ENCODE data around the gene QRSL1. TPM values are rescaled to one million over a fixed set of nuclear protein-coding genes. Genes with fewer than 3 reads are reported as not detected.

Gene QRSL1, protein sequence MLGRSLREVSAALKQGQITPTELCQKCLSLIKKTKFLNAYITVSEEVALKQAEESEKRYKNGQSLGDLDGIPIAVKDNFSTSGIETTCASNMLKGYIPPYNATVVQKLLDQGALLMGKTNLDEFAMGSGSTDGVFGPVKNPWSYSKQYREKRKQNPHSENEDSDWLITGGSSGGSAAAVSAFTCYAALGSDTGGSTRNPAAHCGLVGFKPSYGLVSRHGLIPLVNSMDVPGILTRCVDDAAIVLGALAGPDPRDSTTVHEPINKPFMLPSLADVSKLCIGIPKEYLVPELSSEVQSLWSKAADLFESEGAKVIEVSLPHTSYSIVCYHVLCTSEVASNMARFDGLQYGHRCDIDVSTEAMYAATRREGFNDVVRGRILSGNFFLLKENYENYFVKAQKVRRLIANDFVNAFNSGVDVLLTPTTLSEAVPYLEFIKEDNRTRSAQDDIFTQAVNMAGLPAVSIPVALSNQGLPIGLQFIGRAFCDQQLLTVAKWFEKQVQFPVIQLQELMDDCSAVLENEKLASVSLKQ
- 7.8 and 12.5 TPM in 2 replicates for total RNA-seq

DNA sequence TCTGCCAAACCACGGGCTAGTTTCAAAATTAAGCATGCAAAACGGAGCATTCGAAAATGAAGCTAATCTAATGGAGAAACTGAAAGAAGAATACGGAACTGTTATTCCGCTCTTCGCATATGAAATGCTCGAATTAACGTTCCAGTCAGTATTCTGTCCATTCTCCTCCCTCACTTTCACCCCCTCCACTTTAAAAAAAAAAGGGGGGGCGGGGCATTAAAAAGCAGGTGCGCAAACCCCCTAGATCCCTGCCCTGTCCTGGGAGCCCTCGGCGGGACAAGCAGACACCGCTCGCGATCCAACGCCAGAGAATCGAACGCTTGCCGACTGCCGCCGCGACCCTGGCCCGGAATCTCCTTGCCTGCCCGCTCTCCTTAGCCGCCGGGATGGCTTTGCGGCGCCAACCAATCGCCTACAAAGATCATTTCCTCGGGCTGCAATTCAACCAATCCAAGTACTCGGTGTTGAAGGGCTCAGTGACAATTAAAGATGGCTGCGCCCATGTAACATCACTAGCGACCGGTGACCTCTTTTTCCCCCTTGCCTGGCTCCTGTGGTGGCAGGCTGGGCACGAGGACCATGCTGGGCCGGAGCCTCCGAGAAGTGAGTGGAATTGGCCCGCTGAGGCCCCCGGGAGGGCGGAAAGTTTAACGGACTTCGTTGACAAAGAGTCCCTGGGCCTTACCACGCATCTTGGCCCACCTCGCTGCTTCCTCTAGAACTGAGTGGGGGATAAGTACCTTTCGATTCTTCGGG is at the start of gene QRSL1, which contains the start of gene RTN4IP1:
TSS of gene QRSL1 (plus strand) at position 476 of the 756 bp plus-strand sequence. CDS start at position 580, 104 bp downstream.
TSS of gene RTN4IP1 (minus strand) at position 396 of the 756 bp plus-strand sequence. CDS start 477 bp downstream, outside the sequence.

Other genes with a start within 250 kb of the QRSL1 start
- 2.8 and 3.8 TPM in 2 replicates for gene RTN4IP1, start 80 bp upstream of the QRSL1 start, total RNA-seq